Panc1 (cell line): ENCODE results near the gene AIG1.

Source experiments
- POLR2AphosphoS5 ChIP-seq: IDR thresholded peaks from 2 replicates; pipeline ENCODE4 v1.6.1; 2012; ENCODE audit warnings: mild to moderate bottlenecking, low read depth, low read length, moderate library complexity
- TF ChIP-seq, protein P1 (sequence below): fragments of 450-650 bp; IDR thresholded peaks from 2 replicates; pipeline ENCODE4 v1.5.1; 2017; ENCODE audit warnings: mild to moderate bottlenecking

DNA sequence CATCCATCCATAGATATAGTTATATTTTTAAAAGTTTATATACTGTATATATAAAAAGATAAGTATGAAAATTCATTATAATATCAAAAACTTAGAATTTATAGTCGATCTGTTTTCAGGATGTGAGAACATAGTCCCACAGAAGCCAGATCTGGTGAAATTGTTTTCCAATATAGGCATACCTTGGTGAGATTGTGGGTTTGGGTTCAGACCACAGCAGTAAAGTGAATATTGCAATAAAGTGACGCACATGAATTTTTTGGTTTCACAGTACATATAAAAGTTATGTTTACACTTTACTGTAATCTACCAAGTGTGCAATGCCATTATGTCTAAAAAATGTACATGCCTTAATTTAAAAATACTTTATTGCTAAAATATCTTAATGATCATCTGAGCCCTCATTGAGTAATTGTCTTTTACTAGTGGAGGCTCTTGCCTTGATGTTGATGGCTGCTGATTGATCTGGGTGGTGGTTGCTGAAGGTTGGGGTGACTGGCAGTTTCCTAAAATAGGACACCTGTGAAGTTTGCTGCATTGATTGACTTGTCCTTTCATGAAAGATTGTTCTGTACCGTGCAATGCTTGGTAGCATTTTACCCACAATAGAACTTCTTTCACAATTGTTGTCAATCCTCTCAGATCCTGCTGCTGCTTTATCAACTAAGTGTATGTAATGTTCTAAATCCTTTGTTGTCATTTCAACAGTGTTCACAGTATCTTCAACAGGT is 29.8 kb downstream of the AIG1 start:
- TF ChIP-seq, protein P1, sequence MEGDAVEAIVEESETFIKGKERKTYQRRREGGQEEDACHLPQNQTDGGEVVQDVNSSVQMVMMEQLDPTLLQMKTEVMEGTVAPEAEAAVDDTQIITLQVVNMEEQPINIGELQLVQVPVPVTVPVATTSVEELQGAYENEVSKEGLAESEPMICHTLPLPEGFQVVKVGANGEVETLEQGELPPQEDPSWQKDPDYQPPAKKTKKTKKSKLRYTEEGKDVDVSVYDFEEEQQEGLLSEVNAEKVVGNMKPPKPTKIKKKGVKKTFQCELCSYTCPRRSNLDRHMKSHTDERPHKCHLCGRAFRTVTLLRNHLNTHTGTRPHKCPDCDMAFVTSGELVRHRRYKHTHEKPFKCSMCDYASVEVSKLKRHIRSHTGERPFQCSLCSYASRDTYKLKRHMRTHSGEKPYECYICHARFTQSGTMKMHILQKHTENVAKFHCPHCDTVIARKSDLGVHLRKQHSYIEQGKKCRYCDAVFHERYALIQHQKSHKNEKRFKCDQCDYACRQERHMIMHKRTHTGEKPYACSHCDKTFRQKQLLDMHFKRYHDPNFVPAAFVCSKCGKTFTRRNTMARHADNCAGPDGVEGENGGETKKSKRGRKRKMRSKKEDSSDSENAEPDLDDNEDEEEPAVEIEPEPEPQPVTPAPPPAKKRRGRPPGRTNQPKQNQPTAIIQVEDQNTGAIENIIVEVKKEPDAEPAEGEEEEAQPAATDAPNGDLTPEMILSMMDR, result no peak
- no peak for TF ChIP-seq POLR2AphosphoS5
